ENCODE data around the gene WDR26.

WDR26 gene

GRCh38 chr1:224438989-224439388 lies 4.4 kb upstream of the WDR26 start:
- peaks cover 3% of the 10 kb centered on the region; the same call in 1 of the 2 replicates for H3K36me3 ChIP-seq (ENCODE audit: low read length)
- no peak overlapping the region for H3K4me2 ChIP-seq (ENCODE audit: low read depth, low read length, poor library complexity, severe bottlenecking)
- H3F3A ChIP-seq (ENCODE audit: insufficient read depth), result 0 out of 2 replicates have a peak, but pooled peaks cover 6% of the 10 kb centered on the region
- peaks cover 22% of the 10 kb centered on the region for H3K79me2 ChIP-seq (ENCODE audit: insufficient read depth, low read length)
- no peak overlapping the region for H2AFZ ChIP-seq (ENCODE audit: low read depth, low read length, severe bottlenecking)
- no peak overlapping the region for H3K9ac ChIP-seq (ENCODE audit: low read length)
- H4K20me1 ChIP-seq (ENCODE audit: low read depth, low read length), result no peaks in the 10 kb centered on the region
- no peak for TF ChIP-seq CTCF (IDR thresholded peaks at IDR 0.05; ENCODE audit: insufficient read depth, low read length, poor library complexity, severe bottlenecking)
- TF ChIP-seq EZH2phosphoT487 (conservative IDR thresholded peaks at IDR 0.05; ENCODE audit: low read length), result no peak
- no peak overlapping the region for H3K4me3 ChIP-seq (ENCODE audit: insufficient read depth, low read length, poor library complexity, severe bottlenecking)
- H3K9me2 ChIP-seq (replicated peaks; ENCODE audit: insufficient read depth, low read length), result no peaks in the 10 kb centered on the region
- H3K9me3 ChIP-seq (ENCODE audit: insufficient read depth, low read length), result no peaks in the 10 kb centered on the region
- H3K27ac ChIP-seq (ENCODE audit: low read depth, low read length), result no peak overlapping the region
- no peaks in the 10 kb centered on the region for H3K27me3 ChIP-seq (ENCODE audit: low read length)

GRCh38 chr1:224435999-224436398 lies 1.4 kb upstream of the WDR26 start:
- H3K4me3 ChIP-seq (ENCODE audit: insufficient read depth, low read length, poor library complexity, severe bottlenecking), result peak overlapping the region; percentile 62
- H3K27ac ChIP-seq (ENCODE audit: low read depth, low read length), result no peak overlapping the region
- H3K9me2 ChIP-seq (replicated peaks; ENCODE audit: insufficient read depth, low read length), result no peaks in the 10 kb centered on the region
- no peaks in the 10 kb centered on the region for H3K9me3 ChIP-seq (ENCODE audit: insufficient read depth, low read length)
- TF ChIP-seq EZH2phosphoT487 (conservative IDR thresholded peaks at IDR 0.05; ENCODE audit: low read length), result no peak
- no peaks in the 10 kb centered on the region for H3K27me3 ChIP-seq (ENCODE audit: low read length)
- H3K36me3 ChIP-seq (ENCODE audit: low read length), result peaks cover 5% of the 10 kb centered on the region; the same call in 1 of the 2 replicates
- H4K20me1 ChIP-seq (ENCODE audit: low read depth, low read length), result peaks cover 7% of the 10 kb centered on the region; the same call in 1 of the 2 replicates
- H3K4me2 ChIP-seq (ENCODE audit: low read depth, low read length, poor library complexity, severe bottlenecking), result peak overlapping the region; percentile 67
- H3F3A ChIP-seq (ENCODE audit: insufficient read depth), result peaks cover 20% of the 10 kb centered on the region; the same call in 1 of the 2 replicates
- H3K9ac ChIP-seq (ENCODE audit: low read length), result peak overlapping the region; percentile 90
- peaks cover 52% of the 10 kb centered on the region for H3K79me2 ChIP-seq (ENCODE audit: insufficient read depth, low read length)
- H2AFZ ChIP-seq (ENCODE audit: low read depth, low read length, severe bottlenecking), result no peak overlapping the region

- Histone ChIP-seq H3K4me2 (ENCODE audit: low read depth, low read length, poor library complexity, severe bottlenecking) (peak overlapping the region; percentile 67), H3K27ac (ENCODE audit: low read depth, low read length) (peak overlapping the region; percentile 48; the same call in 1 of the 2 replicates), H3K27me3 (ENCODE audit: low read length) (no peaks in the 10 kb centered on the region), H4K20me1 (ENCODE audit: low read depth, low read length) (peaks cover 10% of the 10 kb centered on the region), H3F3A (ENCODE audit: insufficient read depth) (peaks cover 27% of the 10 kb centered on the region), H3K4me3 (ENCODE audit: insufficient read depth, low read length, poor library complexity, severe bottlenecking) (peak overlapping the region; percentile 62), H3K9ac (ENCODE audit: low read length) (peak overlapping the region; percentile 90), H3K9me3 (ENCODE audit: insufficient read depth, low read length) (no peaks in the 10 kb centered on the region), H2AFZ (ENCODE audit: low read depth, low read length, severe bottlenecking) (peak overlapping the region; percentile 87), H3K79me2 (ENCODE audit: insufficient read depth, low read length) (peaks cover 58% of the 10 kb centered on the region), H3K36me3 (ENCODE audit: low read length) (peaks cover 7% of the 10 kb centered on the region; the same call in 1 of the 2 replicates), H3K9me2 (replicated peaks; ENCODE audit: insufficient read depth, low read length) (no peaks in the 10 kb centered on the region)
- TF ChIP-seq EZH2phosphoT487 (conservative IDR thresholded peaks at IDR 0.05; ENCODE audit: low read length) (no peak), CTCF (IDR thresholded peaks at IDR 0.05; ENCODE audit: insufficient read depth, low read length, poor library complexity, severe bottlenecking) (no peak)
These were observed 744 bp upstream of the WDR26 start for GRCh38 chr1:224435318-224435763.
